Central memory CD8-positive, alpha-beta T cell (primary cell): ENCODE results near the gene DNAH3.
"Not testable (repeated sequence)": the region's sequence is repeated elsewhere in the genome, so short reads cannot be mapped to it uniquely, and the experiment has no call there.

Source experiments
- ATAC-seq: fragments of 150-1000 bp; cut with Tn5 transposase; replicated peaks from 2 replicates; pipeline ENCODE4 v1.10.0; 2022; ENCODE audit warnings: mild to moderate bottlenecking, moderate FRiP score, moderate number of reproducible peaks; ENCODE audit not compliant: poor library complexity, severe bottlenecking; ENCODE audit errors: extremely low read depth
- DNase-seq, 2 donors: peaks; one replicate each; pipeline ENCODE4 v3.0.0; 2021; ENCODE audit warnings: low spot score in 2 of 2
- H3K27ac Mint-ChIP-seq: one replicate; pipeline ENCODE4 v1.8.0; 2022; ENCODE audit warnings: low read depth, mild to moderate bottlenecking, moderate library complexity, mixed read lengths
- H3K27me3 Mint-ChIP-seq: one replicate; pipeline ENCODE4 v1.8.0; 2022; ENCODE audit warnings: mixed read lengths
- H3K36me3 Mint-ChIP-seq: one replicate; pipeline ENCODE4 v1.8.0; 2022; ENCODE audit warnings: mild to moderate bottlenecking, moderate library complexity, mixed read lengths; ENCODE audit not compliant: insufficient read depth
- H3K4me1 Mint-ChIP-seq: one replicate; pipeline ENCODE4 v1.8.0; 2022; ENCODE audit warnings: mixed read lengths
- H3K4me3 Mint-ChIP-seq: one replicate; pipeline ENCODE4 v1.8.0; 2022; ENCODE audit warnings: mild to moderate bottlenecking, moderate library complexity, mixed read lengths
- H3K9me3 Mint-ChIP-seq: one replicate; pipeline ENCODE4 v1.8.0; 2022; ENCODE audit warnings: mixed read lengths

The DNAH3 gene

DNA sequence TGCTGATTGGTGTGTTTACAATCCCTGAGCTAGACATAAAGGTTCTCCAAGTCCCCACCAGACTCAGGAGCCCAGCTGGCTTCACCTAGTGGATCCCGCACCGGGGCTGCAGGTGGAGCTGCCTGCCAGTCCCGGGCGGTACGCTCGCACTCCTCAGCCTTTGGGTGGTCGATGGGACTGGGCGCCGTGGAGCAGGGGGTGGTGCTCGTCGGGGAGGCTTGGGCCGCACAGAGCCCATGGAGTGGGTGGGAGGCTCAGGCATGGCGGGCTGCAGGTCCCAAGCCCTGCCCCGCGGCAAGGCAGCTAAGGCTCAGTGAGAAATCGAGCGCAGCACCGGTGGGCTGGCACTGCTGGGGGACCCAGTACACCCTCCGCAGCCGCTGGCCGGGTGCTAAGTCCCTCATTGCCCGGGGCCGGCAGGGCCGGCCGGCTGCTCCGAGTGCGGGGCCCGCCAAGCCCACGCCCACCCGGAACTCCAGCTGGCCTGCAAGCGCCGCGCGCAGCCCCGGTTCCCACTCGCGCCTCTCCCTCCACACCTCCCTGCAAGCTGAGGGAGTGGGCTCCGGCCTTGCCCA, 161.1 kb downstream of the DNAH3 start:
- H3K4me1 Mint-ChIP-seq, H3K27ac Mint-ChIP-seq, H3K4me3 Mint-ChIP-seq, H3K9me3 Mint-ChIP-seq, H3K36me3 Mint-ChIP-seq, H3K27me3 Mint-ChIP-seq, DNase-seq, ATAC-seq: not testable (repeated sequence)

- ATAC-seq (no peak), DNase-seq (no peak)
- Mint-ChIP-seq H3K9me3 (no peaks in the 10 kb centered on the region), H3K27me3 (no peaks in the 10 kb centered on the region), H3K27ac (no peak overlapping the region), H3K36me3 (peaks cover 1% of the 10 kb centered on the region), H3K4me3 (no peak overlapping the region), H3K4me1 (no peaks in the 10 kb centered on the region)
Measured at GRCh38 chr16:20987049-20987448, 163.6 kb downstream of the DNAH3 start.

- H3K4me3 Mint-ChIP-seq: no peak overlapping the region
- H3K27ac Mint-ChIP-seq: no peak overlapping the region
- peaks cover 1% of the 10 kb centered on the region for H3K36me3 Mint-ChIP-seq
- no peaks in the 10 kb centered on the region for H3K9me3 Mint-ChIP-seq
- no peaks in the 10 kb centered on the region for H3K4me1 Mint-ChIP-seq
- ATAC-seq (no peak), DNase-seq (no peak)
- no peaks in the 10 kb centered on the region for H3K27me3 Mint-ChIP-seq
Measured at GRCh38 chr16:20984019-20984418, 166.6 kb downstream of the DNAH3 start.

- DNase-seq: no peak
Measured at GRCh38 chr16:20976576-20976975, 174.1 kb downstream of the DNAH3 start.

DNA sequence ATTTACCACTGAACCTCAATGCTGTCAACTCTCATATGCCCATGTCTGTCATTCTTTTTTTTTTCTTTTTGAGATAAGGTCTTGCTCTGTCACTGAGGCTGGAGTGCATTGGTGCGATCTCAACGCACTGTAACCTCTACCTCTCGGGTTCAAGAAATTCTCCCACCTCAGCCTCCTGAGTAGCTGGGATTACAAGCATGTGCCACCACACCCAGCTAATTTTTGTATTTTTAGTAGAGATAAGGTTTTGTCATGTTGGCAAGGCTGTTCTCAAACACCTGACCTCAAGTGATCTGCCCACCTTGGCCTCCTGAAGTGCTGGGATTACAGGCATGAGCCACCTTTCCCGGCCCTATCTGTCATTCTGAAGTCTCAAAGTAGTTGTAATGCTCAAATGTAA, 177.4 kb downstream of the DNAH3 start:
- not testable (repeated sequence) for ATAC-seq, H3K4me1 Mint-ChIP-seq, H3K4me3 Mint-ChIP-seq, H3K9me3 Mint-ChIP-seq, DNase-seq, H3K27ac Mint-ChIP-seq, H3K36me3 Mint-ChIP-seq
- peaks cover 10% of the 10 kb centered on the region for H3K27me3 Mint-ChIP-seq

More at GRCh38 chr16:20976576-20976975, 174.1 kb downstream of the DNAH3 start:
- no peak for ATAC-seq
- Mint-ChIP-seq H3K27ac (no peak overlapping the region), H3K27me3 (peaks cover 10% of the 10 kb centered on the region), H3K4me3 (no peak overlapping the region), H3K4me1 (no peaks in the 10 kb centered on the region), H3K9me3 (no peaks in the 10 kb centered on the region), H3K36me3 (no peaks in the 10 kb centered on the region)

GRCh38 chr16:20971401-20971800, 179.2 kb downstream of the DNAH3 start:
- Mint-ChIP-seq H3K9me3 (no peaks in the 10 kb centered on the region), H3K4me3 (no peak overlapping the region)

DNA sequence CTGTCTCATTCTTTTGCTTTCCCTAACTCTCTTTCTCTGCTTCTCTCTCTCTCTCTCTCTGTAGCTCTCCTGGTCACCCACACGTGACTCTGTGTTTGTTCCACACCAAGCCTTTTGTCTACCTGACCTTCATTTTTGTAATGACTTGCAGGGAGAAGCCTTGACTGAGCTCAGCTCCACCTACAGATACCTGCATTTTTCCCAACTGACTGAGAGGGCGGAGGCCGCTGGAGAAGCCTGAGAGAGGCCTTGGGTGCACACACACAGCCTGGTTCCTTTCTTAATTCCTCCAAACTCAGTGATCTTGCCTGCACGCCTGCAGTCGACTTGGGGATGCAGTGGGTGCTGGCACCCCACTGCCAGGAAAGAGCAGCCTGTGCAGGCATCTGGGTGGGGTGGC, 181.3 kb downstream of the DNAH3 start:
- no peak overlapping the region for H3K27ac Mint-ChIP-seq
- H3K36me3 Mint-ChIP-seq: no peaks in the 10 kb centered on the region
- DNase-seq (no peak), ATAC-seq (no peak)
- no peaks in the 10 kb centered on the region for H3K4me1 Mint-ChIP-seq
- no peaks in the 10 kb centered on the region for H3K9me3 Mint-ChIP-seq
- no peak overlapping the region for H3K4me3 Mint-ChIP-seq
- H3K27me3 Mint-ChIP-seq: no peaks in the 10 kb centered on the region

More at GRCh38 chr16:20971401-20971800, 179.2 kb downstream of the DNAH3 start:
- Mint-ChIP-seq H3K27me3 (peaks cover 10% of the 10 kb centered on the region), H3K36me3 (no peaks in the 10 kb centered on the region), H3K4me1 (no peaks in the 10 kb centered on the region), H3K27ac (no peak overlapping the region)
- no peak for ATAC-seq
- no peak for DNase-seq

DNA sequence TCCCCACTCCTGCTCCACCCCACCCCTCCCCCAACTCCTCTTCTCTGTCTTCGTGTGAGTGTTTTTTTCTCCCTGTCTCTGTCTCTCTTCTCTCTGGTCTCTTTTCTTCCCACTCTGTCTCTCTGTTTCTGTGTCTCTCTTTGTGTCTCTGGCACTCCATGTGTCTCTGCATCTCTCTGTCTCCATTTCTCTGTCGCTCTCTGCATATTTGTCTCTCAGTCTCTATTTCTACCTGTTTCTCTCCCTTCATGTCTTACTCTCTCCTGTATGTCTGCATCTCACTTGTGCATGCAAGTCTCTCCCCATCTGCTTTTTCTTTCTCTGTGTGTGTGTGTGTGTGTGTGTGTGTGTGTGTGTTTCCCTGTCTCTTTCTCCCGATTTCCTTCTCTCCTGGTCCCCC, 181.9 kb downstream of the DNAH3 start:
- no peaks in the 10 kb centered on the region for H3K9me3 Mint-ChIP-seq
- H3K27me3 Mint-ChIP-seq: no peaks in the 10 kb centered on the region
- no peak for ATAC-seq

GRCh38 chr16:20960899-20961298, 189.7 kb downstream of the DNAH3 start:
- no peak overlapping the region for H3K4me3 Mint-ChIP-seq
- DNase-seq: no peak
- no peaks in the 10 kb centered on the region for H3K36me3 Mint-ChIP-seq
- H3K27me3 Mint-ChIP-seq: no peaks in the 10 kb centered on the region
- no peak for ATAC-seq
- H3K27ac Mint-ChIP-seq: no peak overlapping the region
- no peaks in the 10 kb centered on the region for H3K9me3 Mint-ChIP-seq
- H3K4me1 Mint-ChIP-seq: no peaks in the 10 kb centered on the region

More for the DNA sequence above, 181.9 kb downstream of the DNAH3 start:
- Mint-ChIP-seq H3K4me3 (no peak overlapping the region), H3K27ac (no peak overlapping the region), H3K4me1 (no peaks in the 10 kb centered on the region), H3K36me3 (no peaks in the 10 kb centered on the region)
- no peak for DNase-seq

- peaks cover 4% of the 10 kb centered on the region for H3K27me3 Mint-ChIP-seq
- H3K27ac Mint-ChIP-seq: no peak overlapping the region
- DNase-seq (no peak), ATAC-seq (no peak)
- no peaks in the 10 kb centered on the region for H3K9me3 Mint-ChIP-seq
- no peaks in the 10 kb centered on the region for H3K36me3 Mint-ChIP-seq
- H3K4me1 Mint-ChIP-seq: no peaks in the 10 kb centered on the region
- no peak overlapping the region for H3K4me3 Mint-ChIP-seq
Measured at GRCh38 chr16:20957153-20957552, 193.5 kb downstream of the DNAH3 start.

DNA sequence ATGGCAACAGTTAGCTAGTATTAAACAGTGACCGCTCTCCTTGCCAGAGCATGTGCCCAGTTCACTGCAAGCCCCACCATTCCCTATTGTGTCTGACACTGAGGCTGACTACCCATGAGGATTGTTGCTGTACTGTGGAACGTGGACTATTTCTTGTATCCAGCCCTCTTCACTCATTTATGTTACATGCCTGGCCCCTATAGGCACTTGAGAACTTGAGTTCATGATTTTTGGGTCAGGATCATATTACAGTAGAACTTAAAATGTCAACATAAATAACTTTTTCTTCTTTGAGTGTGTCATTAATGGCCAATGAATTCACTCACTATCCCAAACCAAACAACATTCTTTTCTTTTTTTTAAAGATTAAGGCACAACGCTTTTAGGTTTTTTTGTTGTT, 194.3 kb downstream of the DNAH3 start:
- DNase-seq (no peak), ATAC-seq (no peak)
- no peak overlapping the region for H3K27ac Mint-ChIP-seq
- peaks cover 7% of the 10 kb centered on the region for H3K27me3 Mint-ChIP-seq
- H3K4me1 Mint-ChIP-seq: no peaks in the 10 kb centered on the region
- no peak overlapping the region for H3K4me3 Mint-ChIP-seq
- H3K9me3 Mint-ChIP-seq: no peaks in the 10 kb centered on the region
- no peaks in the 10 kb centered on the region for H3K36me3 Mint-ChIP-seq

DNA sequence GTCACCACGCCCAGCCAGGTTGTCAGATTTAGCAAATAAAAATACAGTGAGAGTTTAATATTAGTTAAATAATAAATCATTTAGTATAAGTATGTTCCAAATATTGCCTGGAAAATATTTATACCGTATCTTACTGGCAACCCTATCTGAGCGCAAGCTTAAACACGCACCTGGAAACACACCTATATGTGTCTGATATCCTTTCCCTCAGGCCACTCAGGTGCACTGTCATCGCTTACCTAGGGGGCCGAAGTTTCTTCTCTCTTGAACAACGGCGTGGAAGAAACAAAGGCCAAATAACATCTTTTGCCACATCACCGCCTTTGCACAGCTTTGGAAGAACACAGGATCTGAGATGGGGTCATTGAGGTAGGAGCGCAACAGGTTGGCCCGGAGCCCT, 196.1 kb downstream of the DNAH3 start:
- no peak overlapping the region for H3K4me3 Mint-ChIP-seq
- no peaks in the 10 kb centered on the region for H3K36me3 Mint-ChIP-seq
- no peaks in the 10 kb centered on the region for H3K4me1 Mint-ChIP-seq
- H3K27ac Mint-ChIP-seq: no peak overlapping the region
- peaks cover 7% of the 10 kb centered on the region for H3K27me3 Mint-ChIP-seq
- DNase-seq (no peak), ATAC-seq (no peak)
- H3K9me3 Mint-ChIP-seq: no peaks in the 10 kb centered on the region

DNA sequence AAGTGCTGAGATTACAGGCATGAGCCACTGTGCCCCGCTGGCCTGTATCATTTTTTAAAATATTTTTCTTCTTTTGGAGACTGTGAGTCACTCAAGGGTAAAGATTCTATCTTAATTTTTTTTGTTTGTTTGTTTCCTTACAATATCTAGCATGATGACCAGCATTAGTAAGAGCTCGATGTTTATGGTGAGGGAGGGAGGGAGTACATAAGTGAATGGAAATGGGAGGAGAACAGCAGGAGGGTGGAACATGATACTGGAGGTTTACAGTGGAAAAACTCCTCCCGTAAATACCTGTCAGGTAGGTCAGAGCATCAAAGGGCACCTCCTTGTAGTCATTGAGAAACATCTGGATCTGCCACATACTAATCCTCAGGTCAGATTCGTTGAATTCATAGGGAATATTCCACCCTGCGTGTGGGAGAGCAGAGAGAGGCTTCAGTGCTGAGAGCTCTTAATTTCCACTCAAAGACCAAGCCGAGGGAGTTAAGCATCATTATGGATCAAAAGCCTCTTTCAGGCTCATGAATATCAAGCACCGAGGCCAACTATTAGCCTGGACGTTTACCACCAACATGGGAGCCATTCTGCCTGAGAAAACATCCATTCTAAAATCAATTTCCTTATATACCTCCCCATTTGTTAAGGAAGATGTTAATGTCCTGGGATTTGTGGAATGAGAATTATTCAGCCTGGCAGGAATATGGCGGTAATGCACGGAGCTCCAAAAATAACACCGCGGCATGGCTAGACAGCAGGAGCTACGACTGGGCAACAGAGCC, 198.3 kb downstream of the DNAH3 start:
- H3K4me1 Mint-ChIP-seq: no peaks in the 10 kb centered on the region
- H3K27me3 Mint-ChIP-seq: peaks cover 7% of the 10 kb centered on the region
- no peaks in the 10 kb centered on the region for H3K9me3 Mint-ChIP-seq
- H3K36me3 Mint-ChIP-seq: no peaks in the 10 kb centered on the region
- ATAC-seq (no peak), DNase-seq (no peak)
- no peak overlapping the region for H3K27ac Mint-ChIP-seq
- no peak overlapping the region for H3K4me3 Mint-ChIP-seq
